GM12878 (cell line): ENCODE measurements around the gene RBMS1. TPM values are rescaled to one million over a fixed set of nuclear protein-coding genes. Genes with fewer than 3 reads are reported as not detected.

ENCODE experiments used
- ATAC-seq: fragments of 200-7000 bp; cut with Tn5 transposase; 3 replicates; pipeline ENCODE4 v1.9.1; 2020; ENCODE audit warnings: mild to moderate bottlenecking, moderate library complexity
- BruUV-seq: library from RNA; stranded (reverse); fragments of 400-500 nt; replicated peaks from 2 replicates; lab custom pipeline; 2021; lab: Mats Ljungman, UMichigan
- CTCF ChIA-PET: fragments of 300-600 bp; sonication (Branson Sonifier 250); formaldehyde crosslinking; extraction: SDS; loops from one replicate; lab custom pipeline; 2021; ENCODE audit warnings: inconsistent platforms; lab: Yijun Ruan, JAX
- POLR2A ChIA-PET: fragments of 350-600 bp; formaldehyde crosslinking; extraction: SDS; loops from one replicate; lab custom pipeline; 2021; ENCODE audit warnings: inconsistent platforms; lab: Charles Lee
- RAD21 ChIA-PET: fragments of 300-600 bp; sonication (Branson Sonifier 250); formaldehyde crosslinking; loops from one replicate; lab custom pipeline; 2023; ENCODE audit warnings: antibody characterized with exemption; ENCODE audit not compliant: unreplicated experiment; lab: Charles Lee
- SMC1A ChIA-PET: fragments of 300-600 bp; sonication (Branson Sonifier 250); formaldehyde crosslinking; loops from one replicate; lab custom pipeline; 2023; ENCODE audit not compliant: unreplicated experiment, uncharacterized antibody; lab: Charles Lee
- DNase-seq: peaks from one replicate; pipeline ENCODE4 v3.0.0-alpha.2; 2011; ENCODE audit warnings: low read depth, low spot score
- FAIRE-seq: peaks from 3 replicates; lab custom pipeline; 2011; peaks lifted over from hg19 to GRCh38; lab: Jason Lieb, UNC
- H2AFZ ChIP-seq: 2 replicates; pipeline ENCODE4 v1.6.0; 2011; ENCODE audit warnings: low read depth, low read length, control low read depth; ENCODE audit not compliant: control insufficient read depth
- H3K27ac ChIP-seq: 2 replicates; pipeline ENCODE4 v1.5.1; 2011; ENCODE audit warnings: control low read depth; ENCODE audit not compliant: control insufficient read depth, insufficient read depth
- H3K27me3 ChIP-seq, 2 experiments: replicated peaks in 1 of 2; 2 replicates each; pipeline versions ENCODE4 v1.6.0 to v1.6.1; 2011; ENCODE audit warnings: low read length in 1 of 2; ENCODE audit not compliant: control insufficient read depth in 2 of 2, insufficient read depth in 2 of 2
- H3K36me3 ChIP-seq, 2 experiments: 2 replicates each; pipeline ENCODE4 v1.5.1; 2011; ENCODE audit warnings: low read length in 1 of 2; ENCODE audit not compliant: control insufficient read depth in 2 of 2, insufficient read depth in 2 of 2
- H3K4me1 ChIP-seq: 2 replicates; pipeline ENCODE4 v1.6.1; 2011; ENCODE audit warnings: mild to moderate bottlenecking, low read length, moderate library complexity, mixed read lengths; ENCODE audit not compliant: control insufficient read depth, insufficient read depth
- H3K4me2 ChIP-seq: 2 replicates; pipeline ENCODE4 v1.6.0; 2011; ENCODE audit warnings: control low read depth; ENCODE audit not compliant: control insufficient read depth, insufficient read depth
- H3K4me3 ChIP-seq: fragments of 200-600 bp; sonication (generic); 2 replicates; pipeline ENCODE4 v1.5.1; 2016
- H3K79me2 ChIP-seq: 2 replicates; pipeline ENCODE4 v1.6.0; 2011; ENCODE audit warnings: low read length; ENCODE audit not compliant: control insufficient read depth, insufficient read depth
- H3K9ac ChIP-seq: 2 replicates; pipeline ENCODE4 v1.8.0; 2011; ENCODE audit warnings: low read length, control low read depth, mixed read lengths; ENCODE audit not compliant: control insufficient read depth, insufficient read depth
- H3K9me3 ChIP-seq: replicated peaks from 3 replicates; pipeline ENCODE4 v1.5.1; 2011; ENCODE audit warnings: mild to moderate bottlenecking, low read length; ENCODE audit not compliant: control insufficient read depth, insufficient read depth
- H4K20me1 ChIP-seq: 2 replicates; pipeline ENCODE4 v1.6.0; 2011; ENCODE audit not compliant: control insufficient read depth, insufficient read depth
- CEBPZ ChIP-seq: fragments of 150-350 bp; IDR thresholded peaks from 2 replicates; pipeline ENCODE4 v1.6.1; 2016; ENCODE audit warnings: low read depth, low read length
- E4F1 ChIP-seq: fragments of 450-650 bp; IDR thresholded peaks from 2 replicates; pipeline ENCODE4 v1.6.1; 2018; ENCODE audit warnings: borderline replicate concordance, mild to moderate bottlenecking; ENCODE audit not compliant: partially characterized antibody
- EED ChIP-seq: sonication (generic); IDR thresholded peaks from 2 replicates; pipeline ENCODE4 v1.6.1; 2016; ENCODE audit warnings: antibody characterized with exemption, low read depth
- FOS ChIP-seq: IDR thresholded peaks from 3 replicates; pipeline ENCODE4 v1.6.1; 2011; ENCODE audit warnings: borderline replicate concordance; ENCODE audit not compliant: insufficient read length; ENCODE audit errors: extremely low read depth
- NR2F1 ChIP-seq: fragments of 450-650 bp; conservative IDR thresholded peaks from 2 replicates; pipeline ENCODE4 v1.6.1; 2017; ENCODE audit warnings: mild to moderate bottlenecking
- POLR2AphosphoS2 ChIP-seq: IDR thresholded peaks from 2 replicates; pipeline ENCODE4 v1.6.1; 2011; ENCODE audit warnings: low read depth, mild to moderate bottlenecking, low read length, improper control_type of control experiment, moderate library complexity
- RAD51 ChIP-seq: fragments of 450-650 bp; IDR thresholded peaks from 2 replicates; pipeline ENCODE4 v1.6.1; 2016; ENCODE audit warnings: moderate library complexity, mild to moderate bottlenecking, inconsistent platforms
- RB1 ChIP-seq: fragments of 450-650 bp; formaldehyde crosslinking; IDR thresholded peaks from 2 replicates; pipeline ENCODE4 v1.6.1; 2017; ENCODE audit warnings: mild to moderate bottlenecking, borderline replicate concordance
- ZBED1 ChIP-seq: IDR thresholded peaks from 2 replicates; pipeline ENCODE4 v1.6.1; 2016; ENCODE audit warnings: borderline replicate concordance
- ZZZ3 ChIP-seq: IDR thresholded peaks from 2 replicates; pipeline ENCODE4 v1.6.1; 2011; ENCODE audit warnings: low read depth; ENCODE audit not compliant: control insufficient read depth, insufficient read length
- WGBS: methylation state at CpG from one replicate; pipeline ENCODE4 v1.1.6; 2016; ENCODE audit warnings: low lambda C conversion rate; ENCODE audit not compliant: insufficient replicate concordance, insufficient coverage; ENCODE audit errors: missing lambda C conversion rate; 5-methylcytosine and 5-hydroxymethylcytosine counted together
- in situ Hi-C: fragments of 300-500 bp; cut with MboI; formaldehyde crosslinking; loops from 9 replicates; pipeline ENCODE4 v1.14.3; 2018; ENCODE audit warnings: mixed read lengths
- intact Hi-C: fragments of 100-400 bp; cut with micrococcal nuclease; formaldehyde crosslinking; loops from one replicate; pipeline ENCODE4 v1.14.2; 2022; ENCODE audit not compliant: unreplicated experiment
- polyA plus RNA-seq, 11 experiments: library from polyadenylated mRNA; depleted of rRNA in 4 of 11; unstranded in 6 of 11; stranded (reverse) in 5 of 11; fragments of >200 nt; fragmentation: Nextera tagmentation in 4 of 11; fragmentation: Illumina TruSeq in 1 of 11; extraction: Ambion mirVana in 4 of 11; extraction: Trizol in 1 of 11; gene quantifications; 1 replicate in 1 of 11; 2 replicates in 10 of 11; pipeline versions ENCODE4 v1.2.1 to v1.2.3, GENCODE V29; 2011 to 2016; ENCODE audit warnings: inconsistent platforms in 2 of 11, missing spikeins in 2 of 11, low read depth in 1 of 11
- total RNA-seq, 4 experiments: library from RNA; depleted of rRNA in 3 of 4; stranded (reverse); fragments of >200 nt in 3 of 4; fragmentation: Illumina TruSeq in 1 of 4; extraction: Trizol in 1 of 4; gene quantifications; 2 replicates each; pipeline versions ENCODE4 v1.2.1 to v1.2.3, GENCODE V29; 2013 to 2021
- TF ChIP-seq, protein P1 (sequence below): IDR thresholded peaks from 2 replicates; pipeline ENCODE4 v1.6.1; 2012; ENCODE audit warnings: mild to moderate bottlenecking, low read depth, low read length

The RBMS1 gene
- total and polyA plus RNA-seq, 10 of the 15 experiments (the other 5 are each of a cell fraction or from before 2014, with no cell fraction given) = 0.04 to 0.31 (median 0.17) TPM; not detected in 1

- TF ChIP-seq, protein P1, sequence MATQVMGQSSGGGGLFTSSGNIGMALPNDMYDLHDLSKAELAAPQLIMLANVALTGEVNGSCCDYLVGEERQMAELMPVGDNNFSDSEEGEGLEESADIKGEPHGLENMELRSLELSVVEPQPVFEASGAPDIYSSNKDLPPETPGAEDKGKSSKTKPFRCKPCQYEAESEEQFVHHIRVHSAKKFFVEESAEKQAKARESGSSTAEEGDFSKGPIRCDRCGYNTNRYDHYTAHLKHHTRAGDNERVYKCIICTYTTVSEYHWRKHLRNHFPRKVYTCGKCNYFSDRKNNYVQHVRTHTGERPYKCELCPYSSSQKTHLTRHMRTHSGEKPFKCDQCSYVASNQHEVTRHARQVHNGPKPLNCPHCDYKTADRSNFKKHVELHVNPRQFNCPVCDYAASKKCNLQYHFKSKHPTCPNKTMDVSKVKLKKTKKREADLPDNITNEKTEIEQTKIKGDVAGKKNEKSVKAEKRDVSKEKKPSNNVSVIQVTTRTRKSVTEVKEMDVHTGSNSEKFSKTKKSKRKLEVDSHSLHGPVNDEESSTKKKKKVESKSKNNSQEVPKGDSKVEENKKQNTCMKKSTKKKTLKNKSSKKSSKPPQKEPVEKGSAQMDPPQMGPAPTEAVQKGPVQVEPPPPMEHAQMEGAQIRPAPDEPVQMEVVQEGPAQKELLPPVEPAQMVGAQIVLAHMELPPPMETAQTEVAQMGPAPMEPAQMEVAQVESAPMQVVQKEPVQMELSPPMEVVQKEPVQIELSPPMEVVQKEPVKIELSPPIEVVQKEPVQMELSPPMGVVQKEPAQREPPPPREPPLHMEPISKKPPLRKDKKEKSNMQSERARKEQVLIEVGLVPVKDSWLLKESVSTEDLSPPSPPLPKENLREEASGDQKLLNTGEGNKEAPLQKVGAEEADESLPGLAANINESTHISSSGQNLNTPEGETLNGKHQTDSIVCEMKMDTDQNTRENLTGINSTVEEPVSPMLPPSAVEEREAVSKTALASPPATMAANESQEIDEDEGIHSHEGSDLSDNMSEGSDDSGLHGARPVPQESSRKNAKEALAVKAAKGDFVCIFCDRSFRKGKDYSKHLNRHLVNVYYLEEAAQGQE = no peak
- TF ChIP-seq RAD51 (no peak), FOS (no peak), NR2F1 (no peak), ZBED1 (no peak), POLR2AphosphoS2 (no peak)
Measured at GRCh38 chr2:160242893-160243564, 250.6 kb downstream of the RBMS1 start (continued).

DNA sequence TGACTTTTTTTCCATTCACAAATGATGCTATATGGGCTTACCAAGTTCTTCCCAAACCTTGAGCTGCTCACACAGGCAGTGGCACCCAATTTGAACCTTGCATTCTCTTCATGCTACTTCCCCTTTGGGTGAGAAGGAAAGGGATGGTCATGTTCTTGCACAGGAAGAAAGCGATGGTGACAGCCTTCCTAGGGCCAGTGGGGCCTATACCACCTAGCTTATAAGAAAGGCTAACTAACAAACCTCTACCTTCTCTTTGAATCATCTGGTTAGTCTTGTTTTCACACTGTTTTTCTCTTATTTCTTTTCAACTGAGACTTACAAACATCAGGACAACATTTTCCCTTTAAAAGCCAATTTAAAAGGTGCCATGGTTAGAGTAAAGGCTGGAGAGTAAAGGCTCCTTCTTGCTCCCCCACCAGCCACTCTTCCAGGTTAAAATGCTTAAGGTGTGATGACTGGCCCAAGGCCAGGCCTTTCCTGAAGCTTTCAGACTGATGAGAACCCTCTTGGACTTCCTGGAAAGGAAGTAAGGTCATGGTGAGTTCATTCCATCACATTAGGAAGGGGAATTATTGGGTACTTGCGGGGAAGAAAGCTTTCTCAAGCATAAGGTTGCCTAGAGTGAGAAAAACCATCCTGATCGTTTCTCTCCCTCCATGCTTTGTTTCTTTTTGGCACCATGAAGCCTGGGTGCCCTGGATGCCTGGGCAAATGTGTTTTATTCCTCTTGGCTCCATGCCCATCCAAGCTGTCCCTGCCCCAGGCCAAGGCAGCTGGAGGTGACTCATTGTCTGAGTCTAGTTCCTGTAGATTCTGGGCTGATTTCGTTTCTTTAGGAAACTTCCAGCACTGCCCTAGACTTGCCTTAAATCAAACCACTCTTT lies 252.1 kb downstream of the RBMS1 start:
- H3K4me2 ChIP-seq = no peak overlapping the region
- SMC1A ChIA-PET = interaction anchor here (1.1 to 1.5 kb wide), 2 partner anchors 9 to 14 kb away, joined by 3 read pairs; no protein-coding TSS in a partner anchor
- CTCF ChIA-PET = interaction anchor here (0.6 to 1.4 kb wide), 3 partner anchors 10 to 20 kb away, joined by 3 read pairs; no protein-coding TSS in a partner anchor
- H3K9ac ChIP-seq = no peak overlapping the region
- no peak for FAIRE-seq
- no peak overlapping the region for H3K27ac ChIP-seq
- POLR2A ChIA-PET = no interaction called here
- RAD21 ChIA-PET = interaction anchor here (1.8 kb wide), 1 partner anchor 132 kb away, joined by 5 read pairs; no protein-coding TSS in a partner anchor
- no peak for ATAC-seq
- no peaks in the 10 kb centered on the region for H3K79me2 ChIP-seq
- WGBS = 32% methylated on average over 4 of the region's 4 CpGs
- H4K20me1 ChIP-seq = no peaks in the 10 kb centered on the region
- H3K36me3 ChIP-seq = no peaks in the 10 kb centered on the region
- DNase-seq = no peak
- in situ Hi-C loops (no loop called here), intact Hi-C loops (no loop called here)
- no TSS peak for BruUV-seq
- no peak overlapping the region for H2AFZ ChIP-seq
- peaks cover 0 to 3% of the 10 kb centered on the region in 2 experiments; a peak in 2 of 4 replicates for H3K27me3 ChIP-seq
- H3K4me3 ChIP-seq = no peak overlapping the region
- H3K9me3 ChIP-seq = no peaks in the 10 kb centered on the region
- H3K4me1 ChIP-seq = no peaks in the 10 kb centered on the region
- no peak for TF ChIP-seq RB1
- TF ChIP-seq CEBPZ = no peak
- TF ChIP-seq E4F1 = no peak
- no peak for TF ChIP-seq EED
- TF ChIP-seq ZZZ3 = no peak
